CD1c-positive myeloid dendritic cell (primary cell): ENCODE measurements around the gene TBX20.
"Not testable (repeated sequence)": the region's sequence is repeated elsewhere in the genome, so short reads cannot be mapped to it uniquely, and the experiment has no call there.

Experiments
- DNase-seq: peaks from one replicate; pipeline ENCODE4 v3.0.0-alpha.2; 2016; ENCODE audit errors: extremely low spot score

Gene TBX20

GRCh38 chr7:35220176-35220575 is 33.7 kb downstream of the TBX20 start:
- not testable (repeated sequence) for DNase-seq

DNA sequence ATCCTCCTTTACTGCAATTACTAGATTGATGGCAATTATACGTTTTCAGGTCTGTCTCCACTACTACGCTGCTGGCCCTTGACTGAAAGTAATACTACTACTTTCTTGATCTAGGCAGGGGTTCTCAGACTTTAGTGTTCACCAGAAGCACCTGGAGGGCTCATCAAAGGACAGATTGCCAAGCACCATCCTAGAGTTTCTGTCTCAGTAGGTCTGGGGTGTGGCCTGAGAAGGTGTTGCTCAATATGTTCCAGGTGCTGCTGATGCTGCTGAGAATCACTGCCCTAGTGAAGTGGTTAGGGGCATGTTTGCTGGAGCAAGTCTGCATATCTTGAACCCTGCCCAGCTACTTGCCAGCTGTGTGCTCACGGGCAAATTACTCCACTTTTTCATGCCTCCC is 37.9 kb downstream of the TBX20 start:
- not testable (repeated sequence) for DNase-seq

DNA sequence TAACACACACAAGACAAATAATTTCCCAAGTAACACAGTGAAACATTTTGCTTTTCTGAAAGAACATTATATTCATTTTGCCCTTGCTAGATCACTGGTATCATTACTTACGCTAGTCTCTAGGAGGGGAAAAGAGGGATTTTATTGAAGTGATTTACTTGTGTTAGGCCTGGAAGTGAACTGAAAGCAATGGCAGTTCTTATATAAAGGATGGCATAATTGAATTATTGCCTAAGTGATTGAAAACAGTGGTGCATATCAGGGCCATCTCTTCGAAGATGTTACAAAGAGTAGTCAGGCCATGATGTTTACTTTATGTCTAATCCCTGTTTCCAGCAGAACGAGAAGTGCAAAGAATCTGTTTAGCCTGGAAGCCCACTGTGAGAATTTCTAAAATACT is 38.8 kb downstream of the TBX20 start:
- DNase-seq = not testable (repeated sequence)

DNA sequence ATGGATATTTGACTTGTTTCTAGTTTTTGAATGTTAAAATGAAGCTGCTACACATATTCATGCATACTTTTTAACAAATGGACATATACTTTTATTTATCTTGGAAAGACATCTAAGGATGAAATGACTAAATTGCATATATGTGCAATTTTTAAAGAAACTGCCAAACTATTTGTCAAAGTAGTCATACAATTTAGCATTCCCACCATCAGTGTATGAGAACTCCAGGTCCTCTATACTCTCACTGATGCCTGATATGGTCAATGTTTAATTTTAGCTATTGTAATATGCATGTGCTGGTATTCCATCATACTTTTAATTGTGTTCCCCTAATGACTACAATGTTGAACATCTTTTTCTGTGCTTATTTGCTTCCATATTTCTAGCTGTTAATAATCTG is 47.0 kb downstream of the TBX20 start:
- not testable (repeated sequence) for DNase-seq

GRCh38 chr7:35204850-35205249 is 49.0 kb downstream of the TBX20 start:
- DNase-seq = not testable (repeated sequence)

GRCh38 chr7:35204031-35204430 is 49.9 kb downstream of the TBX20 start:
- not testable (repeated sequence) for DNase-seq

- not testable (repeated sequence) for DNase-seq
Observed at GRCh38 chr7:35202353-35202752, 51.5 kb downstream of the TBX20 start.

DNA sequence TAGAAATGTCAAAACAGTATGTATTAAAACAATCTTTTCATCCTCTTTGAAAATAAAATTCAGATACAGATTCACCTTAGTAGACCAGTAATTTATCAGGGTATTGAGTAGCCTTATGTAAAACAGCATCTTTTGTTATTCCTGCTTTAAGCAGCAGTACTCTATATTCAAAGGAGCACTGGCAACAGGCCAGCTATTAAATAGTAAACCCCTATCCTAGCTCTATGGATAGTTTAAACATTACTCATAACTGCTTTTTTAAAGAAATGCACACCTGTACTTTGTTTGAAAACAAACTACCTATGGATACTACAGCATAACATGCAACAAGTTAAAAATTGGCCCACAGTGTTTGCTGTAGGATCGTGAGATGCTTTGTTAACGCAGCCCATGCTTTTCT is 53.7 kb downstream of the TBX20 start:
- DNase-seq = not testable (repeated sequence)

DNA sequence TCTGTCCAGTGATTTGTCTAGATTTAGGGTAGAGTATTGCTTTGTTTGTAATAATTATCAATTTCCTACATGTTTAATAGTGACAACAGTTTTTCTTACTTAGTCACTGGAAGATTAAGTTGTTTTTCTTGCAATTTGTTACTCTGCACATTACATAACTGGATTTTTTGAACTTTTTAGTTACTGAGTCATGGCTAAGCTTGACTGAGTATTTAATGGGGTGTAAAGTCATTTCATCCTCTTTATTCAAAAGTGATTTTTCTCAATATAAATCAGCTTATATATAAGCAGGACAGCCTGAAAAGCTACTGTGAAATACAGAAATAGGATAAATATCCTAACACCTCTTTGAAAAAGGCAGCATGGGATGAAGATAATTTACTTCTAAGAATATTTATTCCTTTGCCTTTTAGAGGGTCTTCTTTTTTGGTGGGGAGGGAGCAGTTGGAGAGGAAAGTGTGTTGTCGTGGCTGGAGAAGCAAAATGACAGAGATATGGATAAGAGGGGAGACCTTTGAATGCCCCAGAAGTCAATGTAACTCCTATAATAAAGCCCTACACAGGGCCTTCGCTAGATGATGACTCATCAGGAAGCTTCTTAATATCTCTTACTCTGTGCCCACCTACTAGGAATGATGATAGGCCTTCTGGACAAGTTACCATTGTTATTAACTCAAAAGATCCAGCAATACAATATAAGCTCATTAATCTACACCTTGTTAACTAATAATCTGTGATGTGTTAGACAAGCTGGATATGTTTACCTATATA is 55.3 kb downstream of the TBX20 start:
- not testable (repeated sequence) for DNase-seq

GRCh38 chr7:35191571-35191970 is 62.3 kb downstream of the TBX20 start:
- not testable (repeated sequence) for DNase-seq

DNA sequence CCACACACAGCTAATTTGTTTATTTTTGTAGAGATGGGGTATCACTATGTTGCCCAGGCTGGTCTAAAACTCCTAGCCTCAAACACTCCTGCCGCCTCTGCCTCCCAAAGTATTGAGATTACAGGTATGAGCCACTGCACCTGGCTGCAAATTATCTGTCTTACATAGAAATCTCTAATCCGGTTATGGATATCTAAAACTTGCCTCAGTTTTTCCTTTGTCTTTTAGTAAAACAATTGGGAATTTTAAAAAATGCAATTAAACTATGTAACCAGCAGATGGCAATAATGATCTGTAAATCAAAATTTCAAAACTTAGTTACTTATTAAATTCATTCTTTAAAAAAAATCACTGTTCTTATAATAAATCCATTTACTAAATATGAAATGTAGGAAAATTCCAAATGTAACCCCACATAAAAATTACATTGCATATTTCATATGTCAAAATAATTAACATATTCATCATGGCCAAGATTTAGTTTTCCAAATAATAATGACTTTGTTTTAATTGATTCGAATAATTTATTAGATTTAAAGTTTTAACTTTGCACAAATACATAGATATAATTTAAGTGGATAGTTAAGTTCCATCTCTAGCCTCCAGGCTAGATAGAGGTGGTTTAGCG is 63.6 kb downstream of the TBX20 start:
- not testable (repeated sequence) for DNase-seq

GRCh38 chr7:35186751-35187150 is 67.1 kb downstream of the TBX20 start:
- DNase-seq = not testable (repeated sequence)

GRCh38 chr7:35185908-35186731 is 67.8 kb downstream of the TBX20 start:
- no peak for DNase-seq

DNA sequence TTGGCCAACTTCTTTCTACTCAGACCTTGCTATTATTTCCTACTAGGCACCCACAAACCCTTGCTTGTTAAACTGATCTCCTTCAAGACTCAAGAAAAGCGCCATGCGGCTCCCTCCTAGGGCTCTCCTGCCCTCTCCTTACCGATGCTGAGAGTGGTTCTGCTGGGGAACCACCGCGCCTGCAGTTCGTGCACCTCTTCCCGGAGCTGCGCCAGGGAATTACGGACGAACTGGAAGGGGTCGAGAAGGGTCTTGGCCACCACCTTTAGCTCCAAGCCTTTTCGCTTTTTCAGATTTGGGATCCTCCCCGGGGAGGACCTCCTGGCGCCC is 68.4 kb downstream of the TBX20 start:
- not testable (repeated sequence) for DNase-seq

DNA sequence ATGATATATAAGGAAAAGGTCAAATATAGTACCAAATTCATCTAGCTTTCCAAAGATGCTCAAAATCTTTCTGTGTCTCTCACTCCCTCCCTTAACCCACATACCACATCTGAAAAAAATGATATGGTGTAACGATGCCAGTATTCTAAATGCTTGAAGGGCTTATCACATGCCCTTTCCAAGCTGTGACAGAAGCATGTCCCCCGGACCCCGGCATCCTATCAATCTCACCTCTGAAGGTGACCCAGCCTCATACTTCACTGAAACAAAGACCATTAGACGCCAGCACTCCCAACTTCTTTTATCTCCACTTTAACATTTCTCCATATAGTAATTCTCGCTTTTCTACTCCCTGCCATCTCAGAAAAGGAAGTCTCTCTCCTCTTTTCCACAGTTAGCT is 68.9 kb downstream of the TBX20 start:
- not testable (repeated sequence) for DNase-seq

DNA sequence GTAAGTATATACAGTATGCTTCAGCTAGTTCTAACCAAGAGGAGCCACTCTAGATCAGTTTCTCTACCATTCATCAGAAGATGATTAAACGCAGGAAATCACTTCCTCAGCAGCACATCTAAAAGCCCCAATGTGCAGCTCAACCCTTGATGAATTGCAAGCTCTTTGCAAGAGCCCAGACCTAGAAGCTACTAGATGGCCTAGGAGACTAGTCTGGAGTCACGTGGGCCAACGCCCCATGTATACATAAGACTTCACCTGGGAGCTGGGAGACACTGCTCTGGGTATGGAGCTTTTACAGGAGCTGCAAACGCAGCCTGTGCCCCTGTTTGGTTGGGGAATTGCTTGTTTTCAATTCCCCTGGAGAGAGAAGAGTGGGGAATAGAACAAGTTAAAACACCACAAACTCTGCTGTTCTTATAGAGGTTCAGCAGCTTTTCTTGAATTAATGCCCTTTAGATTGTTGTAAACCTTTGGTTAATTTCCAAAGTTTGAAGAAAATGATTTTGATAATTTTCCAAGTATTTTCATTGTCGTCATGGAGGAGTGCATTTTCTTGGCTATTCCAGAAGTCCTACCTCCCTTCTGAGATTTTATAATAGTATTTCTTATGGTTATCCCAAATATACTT is 69.9 kb downstream of the TBX20 start:
- not testable (repeated sequence) for DNase-seq

GRCh38 chr7:35180665-35181064 is 73.2 kb downstream of the TBX20 start:
- not testable (repeated sequence) for DNase-seq

- DNase-seq = not testable (repeated sequence)
Observed at GRCh38 chr7:35173176-35173575, 80.7 kb downstream of the TBX20 start.

DNA sequence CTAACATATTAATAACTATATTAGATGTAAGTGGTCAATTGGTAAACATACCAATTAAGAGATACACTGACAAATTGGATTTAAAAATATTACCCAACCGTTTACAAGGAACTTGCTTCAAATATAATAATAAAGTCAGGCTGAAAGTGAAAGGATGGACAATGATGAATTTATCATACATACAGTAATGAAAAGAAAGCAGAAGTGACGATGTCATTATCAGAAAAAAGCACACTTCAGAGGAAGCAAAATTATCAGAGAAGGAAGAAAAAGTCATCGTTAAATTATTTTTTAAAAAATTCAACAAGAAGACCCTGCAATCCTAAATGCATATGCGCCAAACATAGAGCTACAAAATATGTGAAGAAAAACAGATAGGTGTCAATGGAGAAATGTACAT is 81.8 kb downstream of the TBX20 start:
- DNase-seq = not testable (repeated sequence)

DNA sequence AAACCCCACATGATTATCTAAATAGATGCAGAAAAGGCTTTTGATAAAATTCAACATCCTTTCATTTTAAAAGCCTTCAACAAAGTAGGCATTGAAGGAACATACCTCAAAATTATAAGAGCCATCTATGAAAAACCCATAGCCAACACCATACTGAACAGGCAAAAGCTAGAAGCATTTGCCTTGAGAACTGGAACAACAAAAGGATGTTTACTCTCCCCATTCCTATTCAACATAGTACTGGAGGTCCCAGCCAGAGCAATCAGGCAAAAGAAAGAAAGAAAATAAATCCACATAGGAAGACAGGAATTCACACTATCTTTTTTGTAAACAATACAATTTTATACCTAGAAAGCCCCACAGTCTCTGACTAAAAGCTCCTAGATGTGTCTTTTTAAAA is 86.2 kb downstream of the TBX20 start:
- DNase-seq = not testable (repeated sequence)

DNA sequence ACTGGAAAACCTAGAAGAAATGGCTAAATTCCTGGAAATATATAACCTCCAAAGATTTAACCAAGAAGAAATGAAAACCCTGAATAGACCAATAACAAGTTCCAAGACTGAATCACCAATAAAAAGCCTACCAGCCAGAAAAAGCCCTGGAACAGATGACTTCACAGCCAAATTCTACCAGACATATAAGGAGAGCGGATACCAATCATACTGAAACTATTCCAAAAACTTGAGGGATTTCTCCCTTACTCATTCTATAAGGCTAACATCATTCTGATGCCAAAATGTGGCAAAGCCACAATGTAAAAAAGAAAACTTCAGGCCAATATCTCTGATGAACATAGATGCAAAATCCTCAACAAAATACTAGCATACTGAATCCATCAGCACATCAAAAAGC is 86.7 kb downstream of the TBX20 start:
- not testable (repeated sequence) for DNase-seq
